ENCODE measurements around the gene APOA4.
A peak's percentile ranks its signal among the peaks of the same experiment; 100 is the strongest.

Gene APOA4

GRCh38 chr11:116823031-116823843, at the start of gene APOA4:
APOA4 (minus strand) TSS chr11:116823304; CDS start chr11:116823191, 113 bp downstream.
- no peak within 1 kb of the TSS for H3K27ac ChIP-seq
- TF ChIP-seq CTCF (conservative IDR thresholded peaks at IDR 0.05) = no peak

GRCh38 chr11:116871248-116871647, 48.1 kb upstream of the APOA4 start:
- no peak for TF ChIP-seq CTCF (conservative IDR thresholded peaks at IDR 0.05)
- peak overlapping the region; percentile 80 for H3K27ac ChIP-seq

- no peak for TF ChIP-seq CTCF (conservative IDR thresholded peaks at IDR 0.05)
- H3K27ac ChIP-seq = peak overlapping the region; percentile 80
Observed at GRCh38 chr11:116870054-116870453, 47.0 kb upstream of the APOA4 start.

- peak; percentile 36 for TF ChIP-seq CTCF (conservative IDR thresholded peaks at IDR 0.05)
- H3K27ac ChIP-seq = peak overlapping the region; percentile 80
Observed at GRCh38 chr11:116869610-116870009, 46.5 kb upstream of the APOA4 start.

- TF ChIP-seq CTCF (conservative IDR thresholded peaks at IDR 0.05) = no peak
- H3K27ac ChIP-seq = no peak overlapping the region
Observed at GRCh38 chr11:116868066-116868465, 45.0 kb upstream of the APOA4 start.

- no peak for TF ChIP-seq CTCF (conservative IDR thresholded peaks at IDR 0.05)
- H3K27ac ChIP-seq = no peak overlapping the region
Observed at GRCh38 chr11:116867619-116868018, 44.5 kb upstream of the APOA4 start.

GRCh38 chr11:116866804-116867455, 43.8 kb upstream of the APOA4 start:
- TF ChIP-seq CTCF (conservative IDR thresholded peaks at IDR 0.05) = no peak
- no peak overlapping the region for H3K27ac ChIP-seq
